GM18907 (cell line): ENCODE measurements around the gene VAPA.
A peak's percentile ranks its signal among the peaks of the same experiment; 100 is the strongest.

Source experiments
- ATAC-seq: cut with Tn5 transposase; IDR thresholded peaks from one replicate; pipeline ENCODE4 v1.9.1; 2021; ENCODE audit warnings: mild to moderate bottlenecking, moderate library complexity; ENCODE audit not compliant: unreplicated experiment

VAPA gene

GRCh38 chr18:9913526-9914333 is at the start of gene VAPA:
TSS of gene VAPA (plus strand) at chr18:9914016. CDS start at chr18:9914257, 241 bp downstream.
- ATAC-seq, result peak; percentile 87

GRCh38 chr18:9865764-9866490 is 47.9 kb upstream of the VAPA start:
- ATAC-seq, result no peak

GRCh38 chr18:9866627-9867026 is 47.2 kb upstream of the VAPA start:
- ATAC-seq, result no peak

GRCh38 chr18:9867071-9867594 is 46.7 kb upstream of the VAPA start:
- no peak for ATAC-seq

- no peak for ATAC-seq
Measured at GRCh38 chr18:9868857-9869714, 44.7 kb upstream of the VAPA start.

GRCh38 chr18:9869715-9870430 is 43.9 kb upstream of the VAPA start:
- ATAC-seq, result peak; percentile 65

GRCh38 chr18:9870431-9871008 is 43.3 kb upstream of the VAPA start:
- ATAC-seq, result no peak

- no peak for ATAC-seq
Measured at GRCh38 chr18:9871244-9871746, 42.5 kb upstream of the VAPA start.

- ATAC-seq, result no peak
Measured at GRCh38 chr18:9872823-9873222, 41.0 kb upstream of the VAPA start.

GRCh38 chr18:9874728-9875127 is 39.1 kb upstream of the VAPA start:
- no peak for ATAC-seq

- ATAC-seq, result no peak
Measured at GRCh38 chr18:9876212-9876866, 37.5 kb upstream of the VAPA start.

GRCh38 chr18:9876867-9877654 is 36.8 kb upstream of the VAPA start:
- ATAC-seq, result no peak

- no peak for ATAC-seq
Measured at GRCh38 chr18:9877655-9878014, 36.2 kb upstream of the VAPA start.

- no peak for ATAC-seq
Measured at GRCh38 chr18:9878095-9878494, 35.7 kb upstream of the VAPA start.

GRCh38 chr18:9878783-9879242 is 35.0 kb upstream of the VAPA start:
- no peak for ATAC-seq

- no peak for ATAC-seq
Measured at GRCh38 chr18:9884090-9884489, 29.7 kb upstream of the VAPA start.

- ATAC-seq, result no peak
Measured at GRCh38 chr18:9884532-9885140, 29.2 kb upstream of the VAPA start.
